HG03095 (cell line): ENCODE data around the gene REPS1.

Experiments
- ATAC-seq: cut with Tn5 transposase; IDR thresholded peaks from one replicate; pipeline ENCODE4 v1.9.1; 2021; ENCODE audit warnings: moderate library complexity; ENCODE audit not compliant: unreplicated experiment

REPS1 gene

GRCh38 chr6:138973466-138974153 lies 14.4 kb downstream of the REPS1 start:
- ATAC-seq: no peak

DNA sequence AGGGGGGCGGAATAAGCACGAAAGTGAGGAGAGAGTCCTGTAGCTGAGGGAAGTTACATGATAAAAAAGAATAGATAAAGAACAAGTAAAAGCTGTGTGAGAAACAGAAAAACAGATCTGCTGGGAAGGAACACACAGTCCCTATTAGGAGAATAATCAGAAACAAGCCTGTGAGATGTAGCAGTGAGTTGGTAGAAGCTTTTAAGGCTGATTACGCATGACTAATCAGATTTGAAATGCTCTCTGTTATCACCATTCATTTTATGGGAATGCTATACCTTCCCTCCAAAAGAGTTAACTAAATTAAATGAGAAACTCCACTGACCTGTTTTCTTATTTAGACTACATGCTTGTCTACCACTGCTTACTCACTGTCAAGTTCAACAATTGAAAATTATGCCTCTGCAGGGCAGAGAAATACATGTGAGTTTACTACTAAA lies 15.8 kb downstream of the REPS1 start:
- no peak for ATAC-seq

GRCh38 chr6:138971601-138972000 lies 16.5 kb downstream of the REPS1 start:
- no peak for ATAC-seq

DNA sequence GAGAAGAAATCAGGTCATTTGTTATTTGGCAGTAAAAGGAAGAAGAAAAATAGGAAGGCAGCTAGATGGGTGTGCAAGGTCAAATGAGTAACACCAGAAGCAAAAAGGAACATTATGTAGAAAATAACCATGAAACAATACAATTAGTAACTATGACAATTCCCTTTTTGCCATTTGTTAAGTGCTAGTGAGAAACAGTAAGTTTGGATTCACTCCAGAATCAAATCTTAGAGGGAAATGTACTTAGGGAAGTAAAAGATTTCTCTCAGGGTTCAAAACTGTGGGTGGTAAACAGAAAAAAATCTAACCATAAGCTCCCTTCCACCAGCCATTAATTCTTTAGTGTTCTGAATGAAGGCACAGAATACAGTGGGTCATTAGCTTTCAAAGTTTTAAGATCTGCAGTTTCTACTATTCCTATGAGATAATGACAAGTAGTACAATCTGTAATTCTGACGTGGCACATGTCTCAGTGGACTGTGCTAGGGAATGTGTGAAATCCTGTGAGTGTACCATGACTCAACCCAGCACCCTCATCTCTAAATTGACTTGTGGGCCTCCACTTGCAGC lies 17.1 kb downstream of the REPS1 start:
- no peak for ATAC-seq

DNA sequence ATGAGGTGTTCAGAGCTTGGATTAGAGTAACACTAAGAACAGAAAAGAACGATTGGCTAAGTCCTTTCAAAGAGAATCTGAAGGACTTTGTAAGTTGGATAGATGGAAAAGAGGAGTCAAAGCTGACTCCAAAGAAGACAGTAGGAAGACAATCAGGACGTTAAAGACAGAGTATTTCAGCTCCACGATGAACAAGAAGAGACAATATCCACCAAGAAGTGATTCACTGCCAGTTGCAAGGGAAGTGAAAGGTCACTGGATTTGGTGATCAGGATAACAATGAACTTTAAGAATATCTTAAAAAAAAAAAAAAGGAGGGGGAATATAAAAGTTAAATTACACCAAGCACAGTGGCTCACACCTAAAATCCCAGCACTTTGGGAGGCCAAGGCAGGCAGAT lies 17.9 kb downstream of the REPS1 start:
- no peak for ATAC-seq

GRCh38 chr6:138966870-138967269 lies 21.2 kb downstream of the REPS1 start:
- ATAC-seq: no peak

- no peak for ATAC-seq
Observed at GRCh38 chr6:138965971-138966370, 22.1 kb downstream of the REPS1 start.

DNA sequence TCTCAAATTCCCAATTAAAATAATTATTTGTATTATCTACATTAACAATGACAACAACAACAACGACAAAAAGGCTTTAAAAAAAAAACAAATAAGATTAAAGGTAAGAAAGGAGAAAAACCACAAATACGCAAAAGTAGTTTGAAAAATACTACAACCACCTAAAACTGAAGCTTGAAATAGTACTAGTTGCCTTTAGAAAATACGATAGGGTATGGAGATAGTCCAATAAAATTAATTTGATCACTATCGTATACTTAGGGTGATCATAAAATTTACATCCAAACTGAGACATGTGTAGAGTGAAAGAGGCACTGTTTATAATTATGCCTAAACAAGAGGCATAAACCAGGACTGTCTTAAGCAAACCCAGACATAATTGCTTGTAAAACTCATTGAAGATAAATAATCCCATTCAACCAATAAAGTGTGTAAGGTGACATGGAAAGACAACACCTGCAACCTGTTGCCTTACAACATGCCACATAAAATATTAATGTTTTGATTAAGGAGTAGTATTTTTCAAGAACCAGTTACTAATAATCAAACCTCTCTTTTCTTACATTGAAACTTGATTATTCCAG lies 22.7 kb downstream of the REPS1 start:
- no peak for ATAC-seq

- no peak for ATAC-seq
Observed at GRCh38 chr6:138964012-138964411, 24.0 kb downstream of the REPS1 start.

GRCh38 chr6:138963531-138963930 lies 24.5 kb downstream of the REPS1 start:
- no peak for ATAC-seq

GRCh38 chr6:138963119-138963518 lies 24.9 kb downstream of the REPS1 start:
- ATAC-seq: no peak

DNA sequence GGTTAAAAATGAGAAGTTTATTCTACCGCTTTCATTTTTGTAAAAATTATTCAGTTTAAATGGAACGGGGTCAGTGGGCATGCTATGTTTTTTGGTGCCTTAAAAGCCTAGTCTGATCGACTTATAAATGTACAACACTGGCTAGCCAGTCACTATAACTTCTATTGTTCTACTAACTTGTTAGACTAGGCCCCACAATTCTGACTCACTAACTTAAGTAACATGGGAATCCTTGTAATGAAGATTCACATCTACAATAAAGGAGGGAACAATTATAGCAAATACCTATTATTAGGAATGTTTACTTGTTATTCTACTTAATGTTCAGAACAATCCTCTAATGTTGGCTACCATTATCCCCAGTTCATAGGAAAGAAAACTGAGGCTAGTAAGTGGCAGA lies 28.5 kb downstream of the REPS1 start:
- ATAC-seq: no peak

DNA sequence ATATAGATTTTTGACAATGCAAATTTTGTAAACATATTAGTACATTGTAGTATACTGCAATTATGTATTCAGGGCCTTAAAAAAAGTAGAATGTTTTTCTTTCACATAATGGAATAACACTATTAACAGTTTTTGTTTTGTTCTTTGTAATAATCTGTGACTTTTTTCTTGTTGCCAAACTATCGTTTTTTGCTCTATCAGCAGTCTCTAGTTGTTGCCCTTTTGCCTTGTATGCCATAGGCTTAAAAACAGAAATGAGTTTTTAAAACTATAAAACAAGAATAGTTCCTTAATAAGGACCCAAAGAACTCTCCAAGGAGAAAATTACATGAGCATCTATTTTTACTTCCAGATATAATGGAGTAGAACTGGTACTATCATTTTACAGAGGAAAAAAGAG lies 29.5 kb downstream of the REPS1 start:
- ATAC-seq: no peak

- ATAC-seq: no peak
Observed at GRCh38 chr6:138957903-138958302, 30.1 kb downstream of the REPS1 start.

GRCh38 chr6:138957484-138957883 lies 30.6 kb downstream of the REPS1 start:
- no peak for ATAC-seq

DNA sequence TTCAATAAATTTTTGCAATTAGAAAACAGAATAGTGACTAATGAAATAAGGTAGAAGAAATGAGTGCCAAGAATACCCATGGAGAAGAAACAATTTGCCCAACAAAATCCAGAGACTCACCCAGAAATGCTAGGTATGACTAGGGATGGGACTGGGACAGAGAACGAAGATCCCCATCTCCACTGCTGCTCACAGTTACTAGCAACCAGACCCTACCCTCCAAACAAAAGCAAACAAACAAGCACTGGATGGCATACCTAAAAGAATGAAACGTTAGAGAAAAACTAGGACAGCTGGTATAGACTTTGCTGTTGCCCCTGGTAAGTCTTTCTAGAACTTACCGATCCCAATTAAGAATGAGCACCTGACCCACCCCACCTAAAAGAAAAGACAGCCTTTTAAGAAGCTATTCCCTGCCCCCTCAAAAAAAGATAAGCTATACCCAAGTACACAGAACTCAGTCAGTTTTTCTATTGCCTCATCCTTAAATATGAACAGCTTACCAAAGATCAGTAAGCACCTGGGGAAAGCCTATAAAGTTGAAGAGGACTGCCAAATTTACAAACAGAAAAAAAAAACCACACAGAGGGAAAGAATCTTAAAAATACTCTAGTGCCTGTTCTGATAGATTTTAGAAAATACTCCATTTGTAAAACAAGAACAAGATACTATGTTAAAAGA lies 31.7 kb downstream of the REPS1 start:
- no peak for ATAC-seq

DNA sequence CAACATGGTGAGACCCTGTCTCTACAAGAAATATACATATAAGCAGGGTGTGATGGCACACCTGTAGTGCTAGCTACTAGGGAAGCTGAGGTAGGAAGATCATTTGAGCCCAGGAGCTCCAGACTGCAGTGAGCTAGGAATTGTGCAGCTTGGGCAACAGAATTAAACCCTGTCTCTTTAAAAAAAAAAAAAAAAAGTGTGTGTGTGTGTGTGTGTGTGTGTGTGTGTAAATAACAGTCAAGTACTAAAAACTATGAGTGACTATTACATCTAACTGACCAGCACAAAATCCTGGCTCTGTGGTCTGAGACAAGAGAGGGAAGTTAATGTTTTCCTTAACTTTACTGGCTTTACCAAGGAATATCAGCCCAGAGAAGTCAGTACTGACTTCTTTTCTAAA lies 32.8 kb downstream of the REPS1 start:
- ATAC-seq: no peak

DNA sequence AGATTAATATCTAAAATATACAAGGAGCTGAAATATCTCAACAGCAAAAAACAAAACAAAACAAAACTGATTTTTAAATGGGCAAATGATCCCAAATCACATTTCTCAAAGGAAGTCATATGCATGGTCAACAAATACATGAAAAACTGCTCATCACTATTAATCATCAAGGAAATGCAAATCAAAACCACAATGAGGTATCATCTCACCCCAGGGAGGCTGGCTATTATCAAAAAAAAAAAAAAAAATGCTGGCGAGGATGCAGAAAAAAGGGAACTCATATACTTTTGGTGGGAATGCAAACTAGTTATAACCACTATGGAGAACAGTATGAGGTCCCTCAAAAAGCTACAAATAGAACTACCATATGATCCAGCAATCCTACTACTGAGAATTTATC lies 34.6 kb downstream of the REPS1 start:
- no peak for ATAC-seq

DNA sequence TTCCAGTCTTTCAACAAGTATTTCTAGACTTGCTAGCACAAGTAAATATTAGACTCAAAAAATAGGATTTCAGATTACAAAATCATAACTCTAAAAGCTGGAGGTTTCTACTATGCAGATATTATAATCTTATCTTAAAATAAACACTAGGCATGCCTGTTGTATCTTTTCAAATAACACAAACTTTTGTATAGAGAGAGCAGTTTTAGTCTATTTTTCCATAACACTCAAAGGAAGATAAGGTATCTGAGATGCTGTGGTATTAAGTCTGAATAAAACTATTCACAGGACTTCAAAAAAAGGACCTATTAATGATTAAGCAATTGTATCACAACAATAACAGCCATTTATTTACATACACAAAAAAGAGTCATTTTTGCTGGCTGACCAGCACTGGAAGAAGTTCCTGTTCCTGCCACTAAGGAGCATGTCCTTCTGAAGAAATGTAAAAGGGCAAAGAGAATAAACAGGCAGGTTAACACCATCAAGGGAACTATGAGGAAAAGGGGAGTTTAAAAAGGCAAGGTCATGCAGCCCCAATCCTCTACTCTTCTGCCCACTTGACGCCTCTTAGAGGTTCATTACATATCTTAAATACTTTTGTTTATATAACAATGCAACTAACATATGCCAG lies 39.4 kb downstream of the REPS1 start:
- ATAC-seq: no peak

DNA sequence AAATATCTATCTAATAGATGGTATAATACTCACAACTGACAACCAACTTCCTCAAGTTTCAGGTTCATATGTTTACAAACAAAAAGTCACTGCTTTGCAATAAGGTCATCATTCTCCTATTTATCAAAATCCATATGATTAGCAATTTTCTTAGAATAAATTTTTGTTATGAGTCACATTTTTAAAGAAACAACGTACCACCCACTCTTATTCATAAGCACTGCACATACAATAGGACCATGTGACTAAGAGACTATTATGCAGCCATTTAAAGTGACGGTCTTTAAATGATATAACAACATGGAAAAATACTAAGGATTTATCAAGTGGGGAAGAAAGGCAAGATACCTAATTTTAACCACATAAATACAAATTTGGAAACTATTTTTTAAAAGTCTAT lies 40.0 kb downstream of the REPS1 start:
- no peak for ATAC-seq

- ATAC-seq: no peak
Observed at GRCh38 chr6:138945354-138945753, 42.7 kb downstream of the REPS1 start.

GRCh38 chr6:138944412-138944811 lies 43.6 kb downstream of the REPS1 start:
- peak; percentile 53 for ATAC-seq
